Trophoblast cell (in vitro differentiated cells and primary cell): ENCODE measurements around the gene EIF4EBP3.
"Not testable (repeated sequence)": the region's sequence is repeated elsewhere in the genome, so short reads cannot be mapped to it uniquely, and the experiment has no call there.

Experiments
- DNase-seq, 2 donors: peaks; one replicate each; pipeline ENCODE4 v3.0.0-alpha.2; 2016
- H2AFZ ChIP-seq: 2 replicates; pipeline ENCODE4 v1.6.1; 2013; ENCODE audit warnings: low read length, moderate library complexity, mild to moderate bottlenecking; ENCODE audit not compliant: insufficient read depth, poor library complexity
- H2AK5ac ChIP-seq: 2 replicates; pipeline ENCODE4 v1.6.1; 2013; ENCODE audit warnings: mild to moderate bottlenecking, low read length
- H2BK120ac ChIP-seq: 2 replicates; pipeline ENCODE4 v1.6.1; 2013; ENCODE audit warnings: low read length, mild to moderate bottlenecking, moderate library complexity; ENCODE audit not compliant: insufficient read depth, poor library complexity
- H2BK12ac ChIP-seq: 2 replicates; pipeline ENCODE4 v1.6.1; 2013; ENCODE audit warnings: mild to moderate bottlenecking, low read length, moderate library complexity
- H2BK5ac ChIP-seq: 2 replicates; pipeline ENCODE4 v1.6.1; 2013; ENCODE audit warnings: low read length, low read depth, moderate library complexity, mild to moderate bottlenecking; ENCODE audit not compliant: poor library complexity
- H3K14ac ChIP-seq: 2 replicates; pipeline ENCODE4 v1.6.1; 2013; ENCODE audit warnings: mild to moderate bottlenecking, low read length
- H3K18ac ChIP-seq: 2 replicates; pipeline ENCODE4 v1.6.1; 2013; ENCODE audit warnings: mild to moderate bottlenecking, low read length
- H3K23ac ChIP-seq: 2 replicates; pipeline ENCODE4 v1.6.1; 2013; ENCODE audit warnings: low read length
- H3K27ac ChIP-seq: 2 replicates; pipeline ENCODE4 v1.5.1; 2013; ENCODE audit warnings: low read depth, mild to moderate bottlenecking, inconsistent platforms, low read length, moderate library complexity
- H3K27me3 ChIP-seq: 2 replicates; pipeline ENCODE4 v1.6.1; 2013; ENCODE audit warnings: inconsistent platforms, mild to moderate bottlenecking, low read length, moderate library complexity; ENCODE audit not compliant: insufficient read depth
- H3K36me3 ChIP-seq, 2 experiments: 1 replicate in 1 of 2; 2 replicates in 1 of 2; pipeline ENCODE4 v1.6.1; 2013; ENCODE audit warnings: low read length in 2 of 2, mild to moderate bottlenecking in 2 of 2, moderate library complexity in 1 of 2; ENCODE audit not compliant: insufficient read depth in 2 of 2, control insufficient read depth in 1 of 2
- H3K4ac ChIP-seq: 2 replicates; pipeline ENCODE4 v1.6.1; 2013; ENCODE audit warnings: low read depth, mild to moderate bottlenecking, low read length, moderate library complexity
- H3K4me1 ChIP-seq, 2 experiments: 1 replicate in 1 of 2; 2 replicates in 1 of 2; pipeline ENCODE4 v1.6.1; 2013; ENCODE audit warnings: low read length in 2 of 2, mild to moderate bottlenecking in 2 of 2, moderate library complexity in 1 of 2; ENCODE audit not compliant: insufficient read depth in 2 of 2, control insufficient read depth in 1 of 2
- H3K4me2 ChIP-seq: 2 replicates; pipeline ENCODE4 v1.6.1; 2013; ENCODE audit warnings: inconsistent platforms, mild to moderate bottlenecking, low read length, moderate library complexity
- H3K4me3 ChIP-seq: 2 replicates; pipeline ENCODE4 v1.5.1; 2013; ENCODE audit warnings: mild to moderate bottlenecking, low read depth, low read length, inconsistent platforms
- H3K79me1 ChIP-seq: one replicate; pipeline ENCODE4 v1.6.1; 2013; ENCODE audit warnings: low read length
- H3K79me2 ChIP-seq: 2 replicates; pipeline ENCODE4 v1.6.1; 2013; ENCODE audit warnings: low read length, mild to moderate bottlenecking; ENCODE audit not compliant: control insufficient read depth, insufficient read depth, poor library complexity
- H3K9ac ChIP-seq: 2 replicates; pipeline ENCODE4 v1.6.1; 2013; ENCODE audit warnings: mild to moderate bottlenecking, low read length
- H3K9me3 ChIP-seq: 2 replicates; pipeline ENCODE4 v1.6.1; 2013; ENCODE audit warnings: low read depth, mild to moderate bottlenecking, control low read depth, inconsistent platforms, low read length; ENCODE audit not compliant: insufficient read depth
- H4K12ac ChIP-seq: 2 replicates; pipeline ENCODE4 v1.6.1; 2013; ENCODE audit warnings: low read depth, mild to moderate bottlenecking, low read length, moderate library complexity
- H4K8ac ChIP-seq: 2 replicates; pipeline ENCODE4 v1.6.1; 2013; ENCODE audit warnings: low read depth, mild to moderate bottlenecking, low read length, moderate library complexity
- H4K91ac ChIP-seq: one replicate; pipeline ENCODE4 v1.6.1; 2013; ENCODE audit warnings: low read depth, mild to moderate bottlenecking, low read length, moderate library complexity
- WGBS: extraction: QIAGEN DNeasy Blood & Tissue Kit; methylation state at CpG from one replicate; pipeline ENCODE4 v1.1.7; 2013; ENCODE audit warnings: missing lambda C conversion rate; ENCODE audit not compliant: insufficient read length, insufficient coverage; ENCODE audit errors: extremely low coverage; 5-methylcytosine and 5-hydroxymethylcytosine counted together

The EIF4EBP3 gene

DNA sequence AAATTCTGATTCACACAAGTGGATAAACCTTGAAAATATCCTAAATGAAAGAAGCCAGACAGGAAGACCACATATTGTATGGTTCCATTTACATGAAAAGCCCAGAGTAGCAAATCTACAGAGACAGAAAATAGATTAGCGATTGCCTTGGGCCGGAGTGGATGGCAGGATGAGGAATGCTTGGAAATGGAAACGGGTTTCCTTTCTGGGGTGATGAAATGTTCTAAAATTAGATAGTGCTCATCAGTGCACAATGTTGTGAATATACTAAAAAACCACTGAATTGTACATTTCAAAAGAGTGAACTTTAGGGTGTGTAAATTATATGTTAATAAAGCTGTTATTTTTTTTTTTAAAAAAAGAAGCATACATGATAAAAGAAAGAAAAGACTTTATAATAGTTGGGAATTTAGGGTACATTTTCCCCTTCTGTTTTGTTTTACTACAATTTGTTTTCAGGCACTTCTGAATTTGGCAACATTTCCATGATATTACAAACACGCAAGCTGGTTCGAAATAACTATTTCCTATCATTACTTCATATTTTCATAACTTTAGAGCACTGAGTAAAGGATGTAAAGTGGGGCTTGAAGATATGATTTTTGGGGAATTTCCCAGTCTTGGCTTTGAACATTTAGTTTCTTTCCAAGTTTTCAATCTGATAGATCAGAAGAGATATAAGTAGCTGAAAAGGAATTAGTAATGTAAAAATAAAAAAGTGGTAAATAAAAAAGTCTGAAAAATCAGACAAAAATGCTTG lies 41.0 kb downstream of the EIF4EBP3 start:
- no CpG with 5 or more reads among the region's 5 CpGs for WGBS
- Histone ChIP-seq H3K14ac (no peak overlapping the region), H2AK5ac (no peak overlapping the region), H3K18ac (no peak overlapping the region), H3K9ac (no peak overlapping the region), H3K27me3 (no peaks in the 10 kb centered on the region), H3K79me1 (no peaks in the 10 kb centered on the region), H3K23ac (no peak overlapping the region), H4K12ac (no peak overlapping the region), H2BK120ac (no peak overlapping the region), H3K27ac (no peak overlapping the region), H4K91ac (no peak overlapping the region), H3K4me2 (no peak overlapping the region), H2AFZ (no peak overlapping the region), H3K4me1 (no peaks in the 10 kb centered on the region), H3K9me3 (no peaks in the 10 kb centered on the region), H2BK5ac (no peak overlapping the region), H2BK12ac (no peak overlapping the region), H4K8ac (no peak overlapping the region), H3K36me3 (no peaks in the 10 kb centered on the region), H3K4ac (no peak overlapping the region), H3K79me2 (no peaks in the 10 kb centered on the region), H3K4me3 (no peak overlapping the region)
- DNase-seq, result no peak

DNA sequence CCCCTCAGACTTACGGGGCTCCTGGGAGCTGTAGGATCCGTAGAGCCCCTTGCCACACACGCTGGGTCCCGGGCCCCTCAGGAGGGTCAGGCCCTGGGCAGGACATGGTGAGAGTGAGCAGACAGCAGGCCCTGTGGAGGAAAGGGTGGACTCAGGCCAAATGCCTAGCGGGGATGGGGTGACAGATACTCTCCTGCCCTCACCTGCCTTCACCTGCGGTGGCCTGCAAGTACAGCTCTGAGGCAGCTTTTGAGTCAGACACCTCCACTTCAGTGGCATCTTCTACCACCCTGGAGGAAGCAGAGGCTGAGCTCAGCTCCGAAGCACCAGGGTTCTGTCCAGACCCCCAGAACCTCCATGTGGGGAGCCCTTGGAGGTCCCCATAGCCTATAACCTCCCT lies 43.4 kb downstream of the EIF4EBP3 start:
- Histone ChIP-seq H3K18ac (no peak overlapping the region), H3K79me2 (no peaks in the 10 kb centered on the region), H3K4ac (no peak overlapping the region), H3K4me2 (no peak overlapping the region), H3K27ac (no peak overlapping the region), H2BK5ac (no peak overlapping the region), H3K14ac (no peak overlapping the region), H4K12ac (no peak overlapping the region), H2AFZ (no peak overlapping the region), H4K8ac (no peak overlapping the region), H3K79me1 (no peaks in the 10 kb centered on the region), H4K91ac (no peak overlapping the region), H3K36me3 (no peaks in the 10 kb centered on the region), H3K4me3 (no peak overlapping the region), H3K9me3 (no peaks in the 10 kb centered on the region), H3K4me1 (no peaks in the 10 kb centered on the region), H2AK5ac (no peak overlapping the region), H3K23ac (no peak overlapping the region), H2BK120ac (no peak overlapping the region), H3K27me3 (no peaks in the 10 kb centered on the region), H3K9ac (no peak overlapping the region), H2BK12ac (no peak overlapping the region)
- no peak for DNase-seq
- WGBS, result no CpG with 5 or more reads among the region's 7 CpGs

DNA sequence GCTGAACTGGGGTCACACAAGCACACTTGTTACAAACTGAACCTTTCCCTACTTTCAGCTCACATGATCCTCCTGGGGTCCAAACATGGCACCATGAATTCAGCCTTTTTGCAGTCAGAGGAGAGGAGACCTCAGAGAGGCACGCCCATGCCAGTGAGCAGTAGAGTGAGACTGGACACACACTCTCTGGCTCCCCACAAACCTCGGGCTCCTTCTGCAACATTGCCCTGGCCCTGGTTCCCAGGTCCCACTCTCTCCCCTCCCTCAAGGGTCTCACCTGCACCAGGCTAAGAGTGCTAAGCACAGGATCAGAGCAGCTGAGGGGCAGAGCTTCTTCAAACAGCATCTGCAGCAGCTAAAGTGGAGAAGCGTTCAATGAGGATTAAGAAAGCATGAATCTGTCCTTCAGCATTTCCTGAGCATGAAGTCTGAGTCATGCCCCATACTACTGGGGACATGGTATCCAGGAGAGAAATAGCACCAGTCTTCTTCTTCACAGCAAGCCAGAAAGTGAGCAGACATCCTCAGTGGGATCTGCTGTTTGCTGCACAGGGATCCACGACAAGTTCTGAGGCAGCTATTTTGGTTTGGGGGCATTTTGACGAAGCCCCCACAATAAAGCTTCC lies 44.4 kb downstream of the EIF4EBP3 start:
- Histone ChIP-seq H3K27me3 (no peaks in the 10 kb centered on the region), H3K4me1 (no peaks in the 10 kb centered on the region), H2BK120ac (no peak overlapping the region), H3K9ac (no peak overlapping the region), H3K79me1 (no peaks in the 10 kb centered on the region), H3K9me3 (no peaks in the 10 kb centered on the region), H3K14ac (no peak overlapping the region), H4K91ac (no peak overlapping the region), H3K18ac (no peak overlapping the region), H2AK5ac (no peak overlapping the region), H3K27ac (no peak overlapping the region), H2BK5ac (no peak overlapping the region), H3K4me2 (no peak overlapping the region), H2BK12ac (no peak overlapping the region), H3K23ac (no peak overlapping the region), H3K79me2 (no peaks in the 10 kb centered on the region), H3K36me3 (no peaks in the 10 kb centered on the region), H2AFZ (no peak overlapping the region), H4K8ac (no peak overlapping the region), H4K12ac (no peak overlapping the region), H3K4me3 (no peak overlapping the region), H3K4ac (no peak overlapping the region)
- no peak for DNase-seq
- WGBS, result no CpG with 5 or more reads among the region's 5 CpGs

DNA sequence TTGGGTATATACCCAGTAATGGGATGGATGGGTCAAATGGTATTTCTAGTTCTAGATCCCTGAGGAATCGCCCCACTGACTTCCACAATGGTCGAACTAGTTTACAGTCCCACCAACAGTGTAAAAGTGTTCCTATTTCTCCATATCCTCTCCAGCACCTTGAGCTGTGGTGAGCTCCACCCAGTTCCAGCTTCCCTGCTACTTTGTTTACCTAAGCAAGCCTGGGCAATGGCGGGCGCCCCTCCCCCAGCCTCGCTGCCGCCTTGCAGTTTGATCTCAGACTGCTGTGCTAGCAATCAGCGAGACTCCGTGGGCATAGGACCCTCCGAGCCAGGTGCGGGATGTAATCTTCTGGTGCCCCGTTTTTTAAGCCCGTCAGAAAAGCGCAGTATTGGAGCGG lies 45.6 kb downstream of the EIF4EBP3 start:
- H4K8ac ChIP-seq, result not testable (repeated sequence)
- WGBS, result no CpG with 5 or more reads among the region's 14 CpGs

More for the DNA sequence above, 45.6 kb downstream of the EIF4EBP3 start:
- not testable (repeated sequence) for H3K36me3 ChIP-seq, H3K4ac ChIP-seq, H3K14ac ChIP-seq, H2BK12ac ChIP-seq, H3K4me1 ChIP-seq, H3K18ac ChIP-seq, H3K27ac ChIP-seq, H3K27me3 ChIP-seq, H3K4me2 ChIP-seq, H2AFZ ChIP-seq, H4K91ac ChIP-seq, H3K9ac ChIP-seq, H2AK5ac ChIP-seq, H3K9me3 ChIP-seq, H3K79me1 ChIP-seq, H3K79me2 ChIP-seq, H2BK5ac ChIP-seq, H3K23ac ChIP-seq, H4K12ac ChIP-seq, H3K4me3 ChIP-seq, H2BK120ac ChIP-seq
- DNase-seq, result peak in 1 of 2 donors; percentile 17
